Endothelial cell of umbilical vein (primary cell): ENCODE data around the gene TBC1D10A.

Experiments used
- CTCF ChIP-seq, 2 donors: IDR thresholded peaks; 1 replicate in 1 of 2; 2 replicates in 1 of 2; pipeline ENCODE4 v1.5.1; 2011; ENCODE audit warnings: low read length in 2 of 2, mild to moderate bottlenecking in 2 of 2, moderate library complexity in 2 of 2, control low read depth in 1 of 2, inconsistent platforms in 1 of 2, low read depth in 1 of 2; ENCODE audit not compliant: insufficient read depth in 1 of 2; ENCODE audit errors: extremely low read depth in 1 of 2
- EZH2 ChIP-seq: IDR thresholded peaks from 2 replicates; pipeline ENCODE4 v1.6.1; 2012; ENCODE audit warnings: borderline replicate concordance, low read depth, mild to moderate bottlenecking, moderate library complexity, low read length, inconsistent platforms; ENCODE audit not compliant: severe bottlenecking
- FOS ChIP-seq: IDR thresholded peaks from 2 replicates; pipeline ENCODE4 v1.6.1; 2011; ENCODE audit warnings: mild to moderate bottlenecking, low read length, moderate library complexity, borderline replicate concordance; ENCODE audit not compliant: insufficient read depth
- MAX ChIP-seq: IDR thresholded peaks from 2 replicates; pipeline ENCODE4 v1.6.1; 2011; ENCODE audit not compliant: insufficient read depth, insufficient read length
- POLR2A ChIP-seq: IDR thresholded peaks from 2 replicates; pipeline ENCODE4 v1.6.1; 2012; ENCODE audit warnings: low read depth, mild to moderate bottlenecking, control low read depth, low read length
- POLR2AphosphoS5 ChIP-seq: IDR thresholded peaks from 2 replicates; pipeline ENCODE4 v1.6.1; 2012; ENCODE audit warnings: low read depth, mild to moderate bottlenecking, control low read depth, low read length, moderate library complexity; ENCODE audit not compliant: insufficient read depth

DNA sequence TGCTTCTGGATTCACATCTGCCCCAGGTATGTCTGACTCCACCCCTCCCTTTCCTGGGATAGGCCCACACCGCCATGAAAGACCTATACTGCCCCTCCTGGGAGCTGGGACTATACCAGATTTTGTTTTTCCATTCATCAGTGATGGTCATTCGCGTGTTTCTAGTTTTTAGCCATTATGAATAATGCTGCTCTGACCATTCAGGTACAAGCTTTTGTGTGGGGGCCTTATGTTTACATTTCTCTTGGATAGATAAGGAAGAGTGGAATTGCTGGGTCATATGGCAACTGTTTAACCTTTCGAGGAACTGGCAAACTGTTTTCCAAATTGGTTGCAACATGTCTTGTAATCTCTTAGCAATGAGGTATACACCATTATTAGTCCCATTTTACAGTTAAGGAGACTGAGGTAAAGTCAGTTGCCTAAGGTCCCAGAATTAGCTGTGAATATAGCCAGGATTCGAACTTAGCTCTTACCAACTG lies 1.2 kb upstream of the TBC1D10A start:
- TF ChIP-seq EZH2: no peak
- no peak for TF ChIP-seq MAX
- TF ChIP-seq CTCF (IDR thresholded peaks at IDR 0.05; ENCODE audit: extremely low read depth in 1 of 2, insufficient read depth in 1 of 2, low read depth in 1 of 2, low read length in 2 of 2): no peak
- no peak for TF ChIP-seq FOS
- TF ChIP-seq POLR2A: no peak
- no peak for TF ChIP-seq POLR2AphosphoS5
